HEK293 (cell line): ENCODE results near the gene INTS15.

ENCODE experiments used
- CTCF ChIA-PET: fragments of 350-600 bp; formaldehyde crosslinking; extraction: SDS; loops from one replicate; lab custom pipeline; 2021; ENCODE audit warnings: antibody characterized with exemption; lab: Yijun Ruan, JAX
- POLR2A ChIA-PET: fragments of 300-600 bp; formaldehyde crosslinking; extraction: SDS; loops from one replicate; lab custom pipeline; 2020; ENCODE audit warnings: antibody characterized with exemption, inconsistent platforms; lab: Yijun Ruan, JAX
- H3K27ac ChIP-seq: fragments of 200-500 bp; sonication (Bioruptor generic); 2 replicates; pipeline ENCODE4 v1.5.1; 2014; ENCODE audit warnings: low read depth, low read length, control low read depth, inconsistent platforms; ENCODE audit errors: extremely low read depth
- H3K36me3 ChIP-seq, 2 experiments: fragments of 200-500 bp in 1 of 2; sonication (Bioruptor generic) in 1 of 2; 1 replicate in 1 of 2; 2 replicates in 1 of 2; pipeline ENCODE4 v1.5.1; 2014 to 2017; ENCODE audit warnings: inconsistent platforms in 2 of 2, low read length in 2 of 2; ENCODE audit not compliant: control insufficient read depth in 2 of 2, insufficient read depth in 1 of 2
- H3K4me1 ChIP-seq: fragments of 200-500 bp; sonication (Bioruptor generic); 2 replicates; pipeline ENCODE4 v1.5.1; 2014; ENCODE audit warnings: mild to moderate bottlenecking, low read length, inconsistent platforms; ENCODE audit not compliant: control insufficient read depth, insufficient read depth
- H3K4me3 ChIP-seq: 2 replicates; pipeline ENCODE4 v1.5.1; 2011; ENCODE audit warnings: low read depth, mild to moderate bottlenecking, control low read depth, low read length, moderate library complexity
- H3K9me3 ChIP-seq: fragments of 200-500 bp; sonication (Bioruptor generic); 2 replicates; pipeline ENCODE4 v1.5.1; 2014; ENCODE audit warnings: low read depth, low read length, inconsistent platforms; ENCODE audit not compliant: control insufficient read depth, insufficient read depth
- MEIS1 ChIP-seq: sonication (generic); formaldehyde crosslinking; IDR thresholded peaks from 2 replicates; pipeline ENCODE4 v1.8.1; 2022; ENCODE audit warnings: missing genetic modification reagents, mild to moderate bottlenecking, borderline replicate concordance
- RBAK ChIP-seq: fragments of 450-650 bp; formaldehyde crosslinking; IDR thresholded peaks from 2 replicates; pipeline ENCODE4 v1.5.1; 2016; ENCODE audit warnings: missing biosample characterization, missing genetic modification characterization
- ZBTB17 ChIP-seq: fragments of 450-650 bp; formaldehyde crosslinking; IDR thresholded peaks from 2 replicates; pipeline ENCODE4 v1.5.1; 2016; ENCODE audit warnings: missing biosample characterization, missing genetic modification characterization
- ZEB2 ChIP-seq: fragments of 450-650 bp; formaldehyde crosslinking; IDR thresholded peaks from 2 replicates; pipeline ENCODE4 v1.5.1; 2016; ENCODE audit warnings: missing biosample characterization, missing genetic modification characterization
- ZFP37 ChIP-seq: fragments of 450-650 bp; formaldehyde crosslinking; IDR thresholded peaks from 2 replicates; pipeline ENCODE4 v1.5.1; 2016; ENCODE audit warnings: missing biosample characterization, missing genetic modification characterization
- ZNF138 ChIP-seq: fragments of 450-650 bp; formaldehyde crosslinking; IDR thresholded peaks from 2 replicates; pipeline ENCODE4 v1.5.1; 2016; ENCODE audit warnings: missing biosample characterization, missing genetic modification characterization, borderline replicate concordance
- ZNF292 ChIP-seq: fragments of 450-650 bp; formaldehyde crosslinking; IDR thresholded peaks from 2 replicates; pipeline ENCODE4 v1.5.1; 2016; ENCODE audit warnings: low read depth, missing biosample characterization, missing genetic modification characterization, borderline replicate concordance
- ZNF514 ChIP-seq: fragments of 450-650 bp; formaldehyde crosslinking; IDR thresholded peaks from 2 replicates; pipeline ENCODE4 v1.5.1; 2016; ENCODE audit warnings: missing biosample characterization, missing genetic modification characterization
- ZNF580 ChIP-seq: fragments of 450-650 bp; formaldehyde crosslinking; IDR thresholded peaks from 2 replicates; pipeline ENCODE4 v1.5.1; 2016; ENCODE audit warnings: missing biosample characterization, missing genetic modification characterization
- ZNF645 ChIP-seq: fragments of 450-650 bp; formaldehyde crosslinking; IDR thresholded peaks from 2 replicates; pipeline ENCODE4; 2016; ENCODE audit warnings: missing biosample characterization, missing genetic modification characterization
- ZNF654 ChIP-seq: fragments of 450-650 bp; formaldehyde crosslinking; IDR thresholded peaks from 2 replicates; pipeline ENCODE4 v1.5.1; 2016; ENCODE audit warnings: low read depth, missing biosample characterization, missing genetic modification characterization
- ZNF660 ChIP-seq: fragments of 450-650 bp; IDR thresholded peaks from 2 replicates; pipeline ENCODE4 v1.5.1; 2018; ENCODE audit warnings: missing biosample characterization, mild to moderate bottlenecking, missing genetic modification characterization
- ZNF701 ChIP-seq: fragments of 450-650 bp; formaldehyde crosslinking; IDR thresholded peaks from 2 replicates; pipeline ENCODE4 v1.5.1; 2016; ENCODE audit warnings: missing biosample characterization, missing genetic modification characterization
- ZNF747 ChIP-seq: fragments of 450-650 bp; formaldehyde crosslinking; IDR thresholded peaks from 2 replicates; pipeline ENCODE4 v1.5.1; 2016; ENCODE audit warnings: missing biosample characterization, missing genetic modification characterization
- ZNF791 ChIP-seq: fragments of 450-650 bp; formaldehyde crosslinking; IDR thresholded peaks from 2 replicates; pipeline ENCODE4 v1.5.1; 2016; ENCODE audit warnings: missing biosample characterization, missing genetic modification characterization
- ZSCAN30 ChIP-seq: fragments of 450-650 bp; IDR thresholded peaks from 2 replicates; pipeline ENCODE4 v1.5.1; 2018; ENCODE audit warnings: missing biosample characterization, mild to moderate bottlenecking, missing genetic modification characterization, moderate library complexity
- TF ChIP-seq, protein P1 (sequence below): fragments of 450-650 bp; formaldehyde crosslinking; IDR thresholded peaks from 2 replicates; pipeline ENCODE4 v1.5.1; 2017; ENCODE audit warnings: missing biosample characterization, missing genetic modification characterization
- TF ChIP-seq, protein P2 (sequence below): fragments of 450-650 bp; formaldehyde crosslinking; IDR thresholded peaks from 2 replicates; pipeline ENCODE4 v1.5.1; 2016; ENCODE audit warnings: missing biosample characterization, missing genetic modification characterization
- TF ChIP-seq, protein P3 (sequence below): fragments of 450-650 bp; formaldehyde crosslinking; IDR thresholded peaks from 2 replicates; pipeline ENCODE4 v1.5.1; 2016; ENCODE audit warnings: missing biosample characterization, missing genetic modification characterization

Gene INTS15

DNA sequence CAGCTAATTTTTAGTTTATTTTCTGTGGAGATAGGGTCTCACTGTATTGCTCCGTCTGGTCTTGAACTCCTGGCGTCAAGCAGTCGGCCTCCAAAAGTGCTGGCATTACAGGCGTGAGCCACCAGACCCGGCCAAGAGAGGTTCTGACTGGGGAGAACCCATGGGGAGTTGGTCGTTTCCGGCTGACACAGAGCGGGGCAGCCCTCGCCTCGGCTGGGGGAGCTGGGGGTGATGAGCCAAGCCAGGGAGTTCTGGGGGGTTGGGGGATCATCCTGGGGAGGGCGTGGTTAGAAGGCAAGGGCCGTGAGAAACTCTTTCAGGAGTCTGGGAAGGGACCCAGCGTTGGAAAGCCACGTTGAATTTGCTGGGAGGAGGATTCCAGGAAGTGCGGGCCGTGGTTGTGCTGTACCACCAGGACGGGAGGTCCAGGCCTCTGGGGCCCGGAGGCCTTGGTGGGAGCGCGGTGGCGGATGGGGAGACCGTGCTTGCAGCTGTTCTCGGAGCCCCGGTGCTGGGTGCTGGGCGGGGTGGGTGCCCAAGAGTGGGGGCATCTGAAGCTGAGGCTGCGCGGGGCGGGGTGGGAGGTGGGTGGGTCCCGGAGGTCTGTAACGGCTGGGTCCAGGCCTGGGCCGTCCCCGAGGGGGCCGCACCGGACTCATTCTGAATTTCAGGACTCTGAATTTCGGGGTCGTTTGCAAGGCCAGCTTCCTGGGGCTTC lies 17.2 kb downstream of the INTS15 start:
- Histone ChIP-seq H3K4me1 (no peaks in the 10 kb centered on the region), H3K36me3 (peaks cover 11 to 23% of the 10 kb centered on the region in 2 experiments; a peak in 2 of 3 replicates), H3K27ac (no peak overlapping the region), H3K9me3 (no peaks in the 10 kb centered on the region), H3K4me3 (no peak overlapping the region)
- POLR2A ChIA-PET, result no interaction called here
- CTCF ChIA-PET, result interaction anchor here (0.7 kb wide), 1 partner anchor 91 kb away, joined by 3 read pairs; no protein-coding TSS in a partner anchor
- TF ChIP-seq ZNF292 (no peak), ZNF654 (tag by site-specific recombination) (no peak), ZFP37 (no peak), ZSCAN30 (tag by site-specific recombination) (no peak), ZNF660 (no peak), ZNF580 (no peak), ZNF645 (no peak), ZEB2 (tag by site-specific recombination) (no peak), ZNF701 (no peak), MEIS1 (CRISPR knock-in tag) (no peak), ZNF791 (tag by site-specific recombination) (no peak), RBAK (tag by site-specific recombination) (no peak)
- TF ChIP-seq, protein P1, sequence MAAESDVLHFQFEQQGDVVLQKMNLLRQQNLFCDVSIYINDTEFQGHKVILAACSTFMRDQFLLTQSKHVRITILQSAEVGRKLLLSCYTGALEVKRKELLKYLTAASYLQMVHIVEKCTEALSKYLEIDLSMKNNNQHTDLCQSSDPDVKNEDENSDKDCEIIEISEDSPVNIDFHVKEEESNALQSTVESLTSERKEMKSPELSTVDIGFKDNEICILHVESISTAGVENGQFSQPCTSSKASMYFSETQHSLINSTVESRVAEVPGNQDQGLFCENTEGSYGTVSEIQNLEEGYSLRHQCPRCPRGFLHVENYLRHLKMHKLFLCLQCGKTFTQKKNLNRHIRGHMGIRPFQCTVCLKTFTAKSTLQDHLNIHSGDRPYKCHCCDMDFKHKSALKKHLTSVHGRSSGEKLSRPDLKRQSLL (tag by site-specific recombination), result no peak
- TF ChIP-seq, protein P2, sequence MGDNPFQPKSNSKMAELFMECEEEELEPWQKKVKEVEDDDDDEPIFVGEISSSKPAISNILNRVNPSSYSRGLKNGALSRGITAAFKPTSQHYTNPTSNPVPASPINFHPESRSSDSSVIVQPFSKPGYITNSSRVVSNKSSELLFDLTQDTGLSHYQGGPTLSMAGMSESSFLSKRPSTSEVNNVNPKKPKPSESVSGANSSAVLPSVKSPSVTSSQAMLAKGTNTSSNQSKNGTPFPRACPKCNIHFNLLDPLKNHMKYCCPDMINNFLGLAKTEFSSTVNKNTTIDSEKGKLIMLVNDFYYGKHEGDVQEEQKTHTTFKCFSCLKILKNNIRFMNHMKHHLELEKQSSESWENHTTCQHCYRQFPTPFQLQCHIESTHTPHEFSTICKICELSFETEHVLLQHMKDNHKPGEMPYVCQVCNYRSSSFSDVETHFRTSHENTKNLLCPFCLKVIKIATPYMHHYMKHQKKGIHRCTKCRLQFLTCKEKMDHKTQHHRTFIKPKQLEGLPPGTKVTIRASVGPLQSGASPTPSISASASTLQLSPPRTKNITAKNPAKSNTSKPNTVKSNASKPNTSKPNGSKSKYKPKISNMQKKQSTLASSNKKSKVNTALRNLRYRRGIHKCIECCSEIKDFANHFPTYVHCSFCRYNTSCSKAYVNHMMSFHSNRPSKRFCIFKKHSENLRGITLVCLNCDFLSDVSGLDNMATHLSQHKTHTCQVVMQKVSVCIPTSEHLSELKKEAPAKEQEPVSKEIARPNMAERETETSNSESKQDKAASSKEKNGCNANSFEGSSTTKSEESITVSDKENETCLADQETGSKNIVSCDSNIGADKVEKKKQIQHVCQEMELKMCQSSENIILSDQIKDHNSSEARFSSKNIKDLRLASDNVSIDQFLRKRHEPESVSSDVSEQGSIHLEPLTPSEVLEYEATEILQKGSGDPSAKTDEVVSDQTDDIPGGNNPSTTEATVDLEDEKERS (tag by site-specific recombination), result no peak

GRCh38 chr7:6607651-6608051 lies 17.8 kb downstream of the INTS15 start:
- TF ChIP-seq ZNF138 (tag by site-specific recombination) (no peak), ZNF747 (tag by site-specific recombination) (no peak), ZBTB17 (no peak), ZNF514 (tag by site-specific recombination) (no peak)
- TF ChIP-seq, protein P3, sequence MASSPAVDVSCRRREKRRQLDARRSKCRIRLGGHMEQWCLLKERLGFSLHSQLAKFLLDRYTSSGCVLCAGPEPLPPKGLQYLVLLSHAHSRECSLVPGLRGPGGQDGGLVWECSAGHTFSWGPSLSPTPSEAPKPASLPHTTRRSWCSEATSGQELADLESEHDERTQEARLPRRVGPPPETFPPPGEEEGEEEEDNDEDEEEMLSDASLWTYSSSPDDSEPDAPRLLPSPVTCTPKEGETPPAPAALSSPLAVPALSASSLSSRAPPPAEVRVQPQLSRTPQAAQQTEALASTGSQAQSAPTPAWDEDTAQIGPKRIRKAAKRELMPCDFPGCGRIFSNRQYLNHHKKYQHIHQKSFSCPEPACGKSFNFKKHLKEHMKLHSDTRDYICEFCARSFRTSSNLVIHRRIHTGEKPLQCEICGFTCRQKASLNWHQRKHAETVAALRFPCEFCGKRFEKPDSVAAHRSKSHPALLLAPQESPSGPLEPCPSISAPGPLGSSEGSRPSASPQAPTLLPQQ (tag by site-specific recombination), result no peak
- TF ChIP-seq, all 188 proteins: peak for 0
- H3K4me3 ChIP-seq, result no peak overlapping the region
- H3K9me3 ChIP-seq, result no peaks in the 10 kb centered on the region
- POLR2A ChIA-PET, result no interaction called here
- no peak overlapping the region for H3K27ac ChIP-seq
- CTCF ChIA-PET, result no interaction called here
- H3K36me3 ChIP-seq, result peaks cover 11 to 17% of the 10 kb centered on the region in 2 experiments; a peak in 2 of 3 replicates
- no peaks in the 10 kb centered on the region for H3K4me1 ChIP-seq
